ENCODE results near the gene C19orf44.
A peak's percentile ranks its signal among the peaks of the same experiment; 100 is the strongest.

The C19orf44 gene

DNA sequence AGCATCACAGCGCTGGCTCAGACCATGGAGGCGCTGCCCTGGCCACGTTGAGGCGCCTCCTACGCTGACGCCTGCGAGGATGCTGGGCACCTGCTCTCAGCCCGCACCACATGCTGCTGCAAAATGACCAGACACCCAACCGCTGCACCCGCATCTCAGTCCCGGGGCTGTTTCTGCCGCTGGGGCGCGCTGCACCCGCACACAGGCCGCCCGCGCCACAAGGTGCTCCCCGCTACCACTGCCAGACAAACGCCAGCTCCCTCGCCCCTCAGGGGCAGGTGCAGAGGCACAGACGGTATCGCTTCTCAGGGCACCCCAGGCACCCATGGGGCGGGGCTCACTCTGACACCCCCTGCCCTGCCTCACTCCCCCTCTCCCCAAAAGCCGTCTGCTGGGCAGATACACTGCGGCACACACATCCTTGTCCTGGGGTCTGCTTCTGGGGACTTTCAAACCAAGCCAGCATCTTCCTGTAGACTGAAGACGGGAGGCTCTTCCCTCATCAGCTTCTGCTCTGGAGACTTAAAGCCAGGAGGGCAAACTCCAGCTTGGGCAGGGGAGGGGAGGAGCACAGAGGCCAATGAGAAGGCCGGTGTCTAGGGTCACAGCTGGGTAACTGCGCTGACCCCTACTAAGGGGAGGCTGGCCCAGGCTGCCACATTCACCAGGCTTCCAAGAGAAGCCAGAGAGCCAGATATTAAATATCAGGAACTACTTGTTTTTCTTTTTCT is 29.7 kb downstream of the C19orf44 start:
- Histone ChIP-seq H3K27me3 (ENCODE audit: insufficient read depth, low read length) (no peaks in the 10 kb centered on the region), H2AFZ (ENCODE audit: low read depth, low read length) (no peak overlapping the region), H3K4me3 (ENCODE audit: low read length) (no peak overlapping the region), H3K36me3 (ENCODE audit: insufficient read depth, low read length) (peaks cover 89% of the 10 kb centered on the region), H3K4me1 (ENCODE audit: insufficient read depth, low read length) (no peaks in the 10 kb centered on the region), H3K9me3 (ENCODE audit: low read length) (no peaks in the 10 kb centered on the region)

DNA sequence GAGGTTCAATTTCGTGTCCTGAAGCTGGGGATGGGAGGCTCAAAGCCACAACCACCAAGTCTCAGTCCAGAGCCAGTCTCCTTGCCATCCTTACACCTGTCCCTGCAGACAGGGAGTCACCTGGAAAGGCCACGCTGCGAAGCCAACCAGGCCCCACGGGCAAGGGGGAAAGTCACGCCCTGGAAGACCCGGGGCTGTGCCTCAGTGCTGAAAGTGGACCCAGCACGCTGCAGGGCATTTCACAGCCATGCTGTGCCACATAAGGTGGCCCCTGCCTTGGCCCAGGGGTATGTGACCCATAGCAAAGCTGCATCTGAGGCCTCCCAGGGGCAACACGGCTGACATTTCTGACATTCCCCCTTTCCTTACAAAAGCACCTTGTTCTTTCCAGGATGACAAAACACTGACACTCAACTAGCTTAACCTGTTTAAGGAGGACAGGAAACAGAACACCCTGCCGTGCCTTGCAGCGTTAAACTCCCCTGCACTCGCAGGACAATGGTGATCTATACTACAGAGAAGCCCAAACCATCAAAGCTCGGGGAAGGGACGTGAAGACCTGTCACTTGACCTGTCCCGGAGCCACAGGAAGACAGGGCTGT is 31.2 kb downstream of the C19orf44 start:
- Histone ChIP-seq H3K4me1 (ENCODE audit: insufficient read depth, low read length) (no peaks in the 10 kb centered on the region), H3K4me3 (ENCODE audit: low read length) (no peak overlapping the region), H3K27me3 (ENCODE audit: insufficient read depth, low read length) (no peaks in the 10 kb centered on the region), H3K36me3 (ENCODE audit: insufficient read depth, low read length) (peaks cover 93% of the 10 kb centered on the region), H3K9me3 (ENCODE audit: low read length) (no peaks in the 10 kb centered on the region), H2AFZ (ENCODE audit: low read depth, low read length) (no peak overlapping the region)

DNA sequence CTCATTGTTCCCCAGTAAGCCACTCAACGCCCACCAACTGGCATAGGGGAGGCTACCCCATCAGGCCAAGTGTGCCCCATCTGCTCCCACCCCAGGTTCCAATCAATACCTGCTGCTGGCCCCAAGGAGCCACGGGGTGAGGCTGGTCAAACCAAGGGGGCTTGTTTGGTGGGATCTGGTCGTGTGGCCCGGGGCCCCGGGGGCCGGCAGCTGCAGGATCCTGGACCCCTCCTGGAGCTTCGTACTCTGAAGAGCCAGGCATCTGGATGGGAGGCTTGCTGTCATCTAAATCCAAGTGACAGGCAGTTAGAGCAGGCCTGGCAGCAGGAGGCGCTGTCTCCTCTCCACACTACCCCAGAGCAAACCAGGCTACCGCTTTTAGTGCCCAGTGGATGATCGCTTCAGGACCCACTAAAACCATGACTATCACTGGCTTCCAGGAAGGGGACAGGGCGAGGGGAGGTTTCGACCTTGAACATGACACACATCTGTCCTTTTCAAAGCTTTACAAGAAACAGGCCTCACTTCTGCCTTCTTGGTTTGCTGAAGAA is 31.9 kb downstream of the C19orf44 start:
- Histone ChIP-seq H3K27me3 (ENCODE audit: insufficient read depth, low read length) (no peaks in the 10 kb centered on the region), H3K4me1 (ENCODE audit: insufficient read depth, low read length) (no peaks in the 10 kb centered on the region), H3K4me3 (ENCODE audit: low read length) (no peak overlapping the region), H2AFZ (ENCODE audit: low read depth, low read length) (no peak overlapping the region), H3K36me3 (ENCODE audit: insufficient read depth, low read length) (peaks cover 93% of the 10 kb centered on the region), H3K9me3 (ENCODE audit: low read length) (no peaks in the 10 kb centered on the region)

DNA sequence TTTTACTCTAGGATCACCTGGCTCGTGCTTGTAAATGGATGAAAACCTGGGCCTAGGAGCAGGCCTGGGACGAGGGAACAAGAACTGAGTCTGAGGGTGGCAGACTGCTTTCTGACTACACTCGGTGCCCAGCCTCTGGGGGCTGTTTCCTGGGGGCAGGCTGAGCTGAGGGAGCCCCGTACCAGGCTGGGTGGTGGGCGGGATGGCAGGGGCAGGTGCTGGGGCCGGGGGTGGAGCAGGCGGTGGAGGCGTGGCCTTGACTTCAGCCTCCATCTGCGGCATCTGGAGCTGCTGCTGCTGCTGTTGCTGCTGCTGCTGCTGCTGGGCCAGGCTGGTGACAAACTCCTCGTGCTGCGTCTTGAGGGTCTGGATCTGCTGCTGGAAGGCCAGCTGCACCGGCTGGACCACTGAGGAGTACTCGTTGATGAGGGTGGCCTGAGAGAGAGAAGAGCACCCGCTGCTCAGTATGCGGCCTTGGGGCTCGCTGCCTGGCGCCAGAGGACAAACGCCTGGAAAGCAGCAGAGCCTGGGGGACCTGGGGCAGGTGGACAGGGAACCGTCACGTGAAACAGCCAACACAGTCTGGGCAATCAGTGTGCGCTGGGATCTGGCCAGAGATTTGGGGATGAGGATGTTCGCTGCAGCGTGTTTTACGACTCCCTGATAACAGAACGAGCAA is 33.4 kb downstream of the C19orf44 start:
- H3K9me3 ChIP-seq (ENCODE audit: low read length): no peaks in the 10 kb centered on the region
- H2AFZ ChIP-seq (ENCODE audit: low read depth, low read length): no peak overlapping the region
- H3K4me1 ChIP-seq (ENCODE audit: insufficient read depth, low read length): no peaks in the 10 kb centered on the region
- H3K4me3 ChIP-seq (ENCODE audit: low read length): no peak overlapping the region
- H3K36me3 ChIP-seq (ENCODE audit: insufficient read depth, low read length): peaks cover 92% of the 10 kb centered on the region
- H3K27me3 ChIP-seq (ENCODE audit: insufficient read depth, low read length): no peaks in the 10 kb centered on the region

DNA sequence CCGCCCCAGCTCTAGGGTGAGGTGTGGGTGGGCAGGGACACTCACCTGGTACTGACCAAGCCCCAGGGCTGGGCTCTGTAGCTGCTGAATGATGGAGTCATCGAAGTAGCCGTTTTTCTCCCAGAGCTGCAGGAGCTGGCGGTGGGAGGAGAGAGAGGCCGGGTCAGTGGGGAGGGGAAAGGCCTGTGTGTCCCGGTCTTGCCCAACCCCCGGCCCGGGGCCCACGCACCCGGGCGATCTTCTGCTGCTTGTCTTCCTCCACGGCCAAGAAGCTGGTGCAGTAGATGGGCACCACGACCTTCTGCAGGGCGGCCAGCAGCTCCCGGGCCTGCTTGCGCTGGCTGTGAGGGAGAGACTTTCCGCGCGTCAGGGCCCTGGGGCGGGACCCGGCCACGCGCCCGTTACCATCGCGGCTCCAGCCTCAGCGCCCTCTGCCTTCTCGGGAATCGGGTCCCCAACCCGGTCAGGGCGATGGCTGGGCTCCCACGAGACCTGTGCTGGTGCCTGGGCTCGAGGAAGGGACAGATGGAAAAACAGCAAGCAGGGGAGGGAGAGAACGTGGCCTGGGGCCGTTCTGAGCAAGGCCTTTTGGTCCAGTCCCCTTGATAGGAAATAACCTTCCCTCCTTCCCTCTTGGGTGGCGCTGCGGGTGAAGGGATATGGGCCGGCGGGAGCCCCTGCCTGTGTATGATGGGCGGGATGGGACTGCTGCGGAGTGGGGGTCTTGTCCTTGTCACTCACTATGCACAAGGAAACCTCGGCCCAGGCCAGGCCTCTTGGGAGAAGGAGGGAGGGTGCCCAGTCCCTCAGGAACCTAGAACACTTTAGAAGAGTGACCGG is 34.6 kb downstream of the C19orf44 start:
- no peaks in the 10 kb centered on the region for H3K9me3 ChIP-seq (ENCODE audit: low read length)
- no peaks in the 10 kb centered on the region for H3K27me3 ChIP-seq (ENCODE audit: insufficient read depth, low read length)
- H3K4me3 ChIP-seq (ENCODE audit: low read length): no peak overlapping the region
- H3K4me1 ChIP-seq (ENCODE audit: insufficient read depth, low read length): no peaks in the 10 kb centered on the region
- H3K36me3 ChIP-seq (ENCODE audit: insufficient read depth, low read length): peaks cover 90% of the 10 kb centered on the region
- no peak overlapping the region for H2AFZ ChIP-seq (ENCODE audit: low read depth, low read length)

DNA sequence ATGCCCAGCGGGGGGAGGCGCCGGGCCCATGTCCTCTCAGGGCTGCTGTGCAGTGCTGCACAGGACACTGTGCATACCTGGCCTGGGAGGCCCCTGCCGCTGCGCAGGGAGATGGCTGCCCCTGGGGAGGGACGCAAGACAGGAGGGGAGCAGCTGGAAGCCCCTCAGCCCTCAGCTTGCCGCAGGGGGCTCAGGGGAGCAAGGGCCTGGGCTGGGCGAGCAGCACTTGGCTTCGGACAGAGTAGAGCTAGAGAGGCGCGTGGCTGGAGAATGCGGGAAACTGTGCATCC is 35.1 kb downstream of the C19orf44 start:
- H3K9me3 ChIP-seq (ENCODE audit: low read length): no peaks in the 10 kb centered on the region
- H3K4me3 ChIP-seq (ENCODE audit: low read length): no peak overlapping the region
- no peaks in the 10 kb centered on the region for H3K27me3 ChIP-seq (ENCODE audit: insufficient read depth, low read length)
- no peaks in the 10 kb centered on the region for H3K4me1 ChIP-seq (ENCODE audit: insufficient read depth, low read length)
- no peak overlapping the region for H2AFZ ChIP-seq (ENCODE audit: low read depth, low read length)
- H3K36me3 ChIP-seq (ENCODE audit: insufficient read depth, low read length): peaks cover 91% of the 10 kb centered on the region

DNA sequence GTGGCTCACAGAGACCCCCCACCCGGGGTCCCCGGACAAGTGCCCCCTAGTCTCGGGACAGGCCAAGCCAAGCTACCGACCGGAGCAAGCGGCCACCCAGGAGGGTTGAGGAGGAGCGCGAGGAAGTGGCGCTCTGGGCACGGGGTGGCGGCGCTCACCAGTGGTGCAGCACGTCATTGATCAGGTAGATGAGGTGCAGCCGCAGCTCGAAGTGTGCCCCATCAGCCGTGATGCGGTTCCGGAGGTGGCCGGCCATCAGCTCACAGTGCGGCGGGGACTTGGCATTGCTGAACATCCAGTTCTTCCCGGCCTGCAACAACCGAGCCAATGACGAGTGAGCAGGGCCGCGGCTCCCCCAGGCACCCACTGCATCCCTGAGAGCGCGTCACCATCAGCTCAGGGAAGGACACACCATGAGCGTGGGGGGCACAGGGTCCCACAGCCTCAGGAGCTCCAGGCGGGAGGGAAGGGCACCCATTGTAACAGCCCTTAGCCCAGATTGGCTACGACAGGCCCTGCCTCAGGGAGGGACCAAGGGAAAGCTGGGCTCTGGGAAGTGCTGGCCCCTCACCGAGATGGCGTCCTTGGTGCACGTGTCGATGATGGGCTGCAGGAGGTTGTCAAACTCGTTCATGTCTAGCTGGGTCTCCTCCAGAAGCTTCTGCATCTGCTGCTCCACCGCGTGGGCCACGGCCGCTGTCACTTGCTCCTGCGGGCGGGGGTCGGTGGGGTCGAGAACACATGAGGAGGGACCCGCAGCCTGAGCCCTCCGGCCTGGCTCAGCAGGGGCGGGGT is 36.4 kb downstream of the C19orf44 start:
- Histone ChIP-seq H3K9me3 (ENCODE audit: low read length) (no peaks in the 10 kb centered on the region), H3K4me3 (ENCODE audit: low read length) (no peak overlapping the region), H3K36me3 (ENCODE audit: insufficient read depth, low read length) (peaks cover 86% of the 10 kb centered on the region), H2AFZ (ENCODE audit: low read depth, low read length) (no peak overlapping the region), H3K4me1 (ENCODE audit: insufficient read depth, low read length) (no peaks in the 10 kb centered on the region), H3K27me3 (ENCODE audit: insufficient read depth, low read length) (no peaks in the 10 kb centered on the region)

DNA sequence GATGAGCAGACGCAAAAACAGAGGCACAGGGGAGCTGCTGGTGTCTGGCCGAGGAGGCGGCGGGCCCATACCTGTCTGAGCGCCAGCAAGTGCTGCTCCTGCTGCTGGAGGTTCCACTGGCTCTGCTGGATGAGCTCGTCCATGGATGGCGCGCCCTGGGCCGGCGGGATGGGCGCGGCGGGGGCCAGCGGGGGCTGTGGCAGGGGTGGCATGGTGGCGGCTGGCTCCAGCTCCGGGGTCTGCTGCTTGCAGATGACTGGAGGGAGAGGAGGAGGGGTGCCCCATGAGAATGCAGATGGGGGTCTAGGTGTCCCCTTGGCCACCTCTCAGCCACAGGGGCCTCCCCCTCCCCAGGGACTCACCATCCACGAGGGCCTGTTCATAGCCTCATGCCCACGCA is 39.2 kb downstream of the C19orf44 start:
- Histone ChIP-seq H3K4me3 (ENCODE audit: low read length) (no peak overlapping the region), H3K4me1 (ENCODE audit: insufficient read depth, low read length) (no peaks in the 10 kb centered on the region), H3K36me3 (ENCODE audit: insufficient read depth, low read length) (peaks cover 78% of the 10 kb centered on the region), H2AFZ (ENCODE audit: low read depth, low read length) (no peak overlapping the region), H3K27me3 (ENCODE audit: insufficient read depth, low read length) (no peaks in the 10 kb centered on the region), H3K9me3 (ENCODE audit: low read length) (no peaks in the 10 kb centered on the region)

DNA sequence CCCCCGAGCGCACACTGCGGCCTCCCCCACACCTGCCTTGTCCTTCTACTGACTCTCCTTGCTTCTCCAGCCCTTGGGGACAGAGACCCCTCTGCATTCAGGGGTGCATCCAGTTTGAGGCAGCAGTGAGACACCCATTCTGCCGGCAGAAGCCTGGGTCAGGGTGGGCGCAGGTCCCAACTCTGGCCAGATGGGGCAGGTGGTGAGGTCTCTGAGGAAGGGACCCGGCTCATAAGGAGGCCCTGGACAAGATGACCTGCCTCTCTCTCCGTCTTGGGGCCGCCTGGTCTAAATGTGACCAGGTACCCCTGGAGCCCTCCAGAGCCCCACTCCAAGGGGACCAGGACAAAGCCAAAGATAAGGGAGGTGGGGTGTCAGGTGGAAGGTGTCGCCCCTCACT is 39.9 kb downstream of the C19orf44 start:
- Histone ChIP-seq H3K4me3 (ENCODE audit: low read length) (no peak overlapping the region), H2AFZ (ENCODE audit: low read depth, low read length) (no peak overlapping the region), H3K4me1 (ENCODE audit: insufficient read depth, low read length) (peaks cover 5% of the 10 kb centered on the region), H3K9me3 (ENCODE audit: low read length) (no peaks in the 10 kb centered on the region), H3K27me3 (ENCODE audit: insufficient read depth, low read length) (no peaks in the 10 kb centered on the region), H3K36me3 (ENCODE audit: insufficient read depth, low read length) (peaks cover 75% of the 10 kb centered on the region)

DNA sequence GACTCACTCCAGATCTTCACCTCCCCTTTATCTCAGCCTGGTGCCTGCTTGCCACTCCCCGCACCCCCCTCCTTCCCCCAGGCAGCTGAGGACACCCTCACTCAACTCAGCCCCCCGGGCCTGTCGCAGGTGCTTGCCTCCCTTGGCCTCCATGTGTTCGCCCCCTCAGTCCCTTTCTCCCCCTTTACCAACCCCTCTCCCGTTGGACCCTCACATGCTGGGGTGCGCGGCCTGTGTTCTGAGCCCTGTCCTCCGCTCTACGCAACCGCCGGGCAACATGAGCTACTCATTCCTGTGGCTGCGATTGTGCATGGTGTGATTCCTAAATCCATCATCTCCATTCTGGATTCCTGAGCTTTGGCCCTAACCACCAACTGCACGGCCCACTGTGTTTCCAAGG is 40.9 kb downstream of the C19orf44 start:
- H3K4me1 ChIP-seq (ENCODE audit: insufficient read depth, low read length): peaks cover 10% of the 10 kb centered on the region
- H3K4me3 ChIP-seq (ENCODE audit: low read length): no peak overlapping the region
- no peaks in the 10 kb centered on the region for H3K9me3 ChIP-seq (ENCODE audit: low read length)
- no peak overlapping the region for H2AFZ ChIP-seq (ENCODE audit: low read depth, low read length)
- peaks cover 66% of the 10 kb centered on the region for H3K36me3 ChIP-seq (ENCODE audit: insufficient read depth, low read length)
- no peaks in the 10 kb centered on the region for H3K27me3 ChIP-seq (ENCODE audit: insufficient read depth, low read length)

DNA sequence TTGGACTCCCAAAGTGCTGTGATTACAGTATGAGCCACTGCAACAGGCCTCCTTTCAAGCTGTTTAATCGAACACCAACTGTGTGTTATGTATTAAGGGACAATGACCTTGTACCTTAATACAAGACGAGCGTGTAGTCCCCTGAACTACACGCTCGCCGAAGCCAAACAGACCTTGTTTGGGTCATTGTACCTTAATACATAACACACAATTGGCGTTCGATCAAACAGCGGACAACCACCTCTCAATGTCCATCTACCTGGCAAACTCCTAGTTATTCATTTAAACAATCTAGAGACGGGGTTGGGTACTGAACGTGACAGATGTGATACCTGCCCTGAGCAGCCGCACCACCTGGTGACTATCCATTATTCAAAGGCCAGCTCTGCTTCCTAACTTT is 44.8 kb downstream of the C19orf44 start:
- H3K9me3 ChIP-seq (ENCODE audit: low read length): no peaks in the 10 kb centered on the region
- no peak overlapping the region for H2AFZ ChIP-seq (ENCODE audit: low read depth, low read length)
- peaks cover 34% of the 10 kb centered on the region for H3K36me3 ChIP-seq (ENCODE audit: insufficient read depth, low read length)
- H3K27me3 ChIP-seq (ENCODE audit: insufficient read depth, low read length): no peaks in the 10 kb centered on the region
- peaks cover 18% of the 10 kb centered on the region for H3K4me1 ChIP-seq (ENCODE audit: insufficient read depth, low read length)
- H3K4me3 ChIP-seq (ENCODE audit: low read length): peak overlapping the region; percentile 100

DNA sequence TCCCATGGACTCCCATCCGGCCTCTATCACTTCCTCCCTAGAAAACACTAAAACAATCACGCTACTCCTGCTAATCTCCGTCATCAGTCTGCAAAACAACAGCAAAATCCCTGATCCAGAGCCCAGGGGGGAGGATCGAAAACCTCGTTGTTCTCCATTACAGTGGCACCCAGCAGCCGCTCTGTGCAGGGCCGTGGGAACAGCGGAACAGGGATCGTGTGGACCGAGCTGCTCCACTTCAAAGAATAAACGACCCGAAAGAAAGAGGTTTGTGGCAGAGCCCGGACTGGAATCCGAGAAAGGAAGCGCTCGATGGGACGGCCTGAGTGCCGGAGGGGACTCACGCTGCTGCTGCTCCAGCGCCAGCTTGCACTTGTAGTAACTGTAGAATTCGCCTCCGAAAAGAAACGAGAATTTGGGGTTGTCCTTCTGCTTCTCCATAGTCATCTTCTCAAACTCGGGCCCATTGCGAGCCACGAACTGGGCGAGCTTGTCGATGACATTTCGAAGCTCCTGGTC is 45.4 kb downstream of the C19orf44 start:
- H3K4me3 ChIP-seq (ENCODE audit: low read length): peak overlapping the region; percentile 100
- no peaks in the 10 kb centered on the region for H3K9me3 ChIP-seq (ENCODE audit: low read length)
- no peak overlapping the region for H2AFZ ChIP-seq (ENCODE audit: low read depth, low read length)
- H3K27me3 ChIP-seq (ENCODE audit: insufficient read depth, low read length): no peaks in the 10 kb centered on the region
- peaks cover 27% of the 10 kb centered on the region for H3K36me3 ChIP-seq (ENCODE audit: insufficient read depth, low read length)
- peaks cover 18% of the 10 kb centered on the region for H3K4me1 ChIP-seq (ENCODE audit: insufficient read depth, low read length)
